Measurements from ENCODE around the gene LRWD1.
"Not testable (repeated sequence)": the region's sequence is repeated elsewhere in the genome, so short reads cannot be mapped to it uniquely, and the experiment has no call there.

The LRWD1 gene

GRCh38 chr7:102468478-102469350, 3.9 kb downstream of the LRWD1 start:
- no peak for DNase-seq (ENCODE audit: low read depth)

DNA sequence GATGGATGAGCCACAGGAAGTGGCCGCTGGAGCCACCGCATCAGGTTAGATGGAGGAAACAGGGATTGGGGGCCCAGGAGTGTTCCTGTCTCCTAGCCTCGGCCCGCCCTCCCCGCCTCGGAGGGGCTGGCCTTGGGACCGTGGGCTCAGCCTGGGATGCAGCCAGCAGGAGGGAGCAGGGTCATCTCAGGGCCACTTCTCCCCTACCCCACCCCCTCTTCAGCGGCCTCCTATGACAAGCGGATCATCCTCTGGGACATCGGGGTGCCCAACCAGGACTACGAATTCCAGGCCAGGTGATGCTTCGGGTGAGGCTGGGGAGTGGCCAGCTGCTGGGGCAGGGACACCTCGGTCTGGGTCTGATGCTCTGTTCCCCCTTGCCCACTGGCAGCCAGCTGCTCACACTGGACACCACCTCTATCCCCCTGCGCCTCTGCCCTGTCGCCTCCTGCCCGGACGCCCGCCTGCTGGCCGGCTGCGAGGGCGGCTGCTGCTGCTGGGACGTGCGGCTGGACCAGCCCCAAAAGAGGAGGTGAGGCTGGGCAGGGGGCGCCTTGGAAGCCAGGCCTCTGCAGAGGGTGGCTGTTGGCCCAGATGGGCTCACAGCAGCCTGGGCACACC, 4.7 kb downstream of the LRWD1 start:
- no peak for DNase-seq (ENCODE audit: low read depth)

DNA sequence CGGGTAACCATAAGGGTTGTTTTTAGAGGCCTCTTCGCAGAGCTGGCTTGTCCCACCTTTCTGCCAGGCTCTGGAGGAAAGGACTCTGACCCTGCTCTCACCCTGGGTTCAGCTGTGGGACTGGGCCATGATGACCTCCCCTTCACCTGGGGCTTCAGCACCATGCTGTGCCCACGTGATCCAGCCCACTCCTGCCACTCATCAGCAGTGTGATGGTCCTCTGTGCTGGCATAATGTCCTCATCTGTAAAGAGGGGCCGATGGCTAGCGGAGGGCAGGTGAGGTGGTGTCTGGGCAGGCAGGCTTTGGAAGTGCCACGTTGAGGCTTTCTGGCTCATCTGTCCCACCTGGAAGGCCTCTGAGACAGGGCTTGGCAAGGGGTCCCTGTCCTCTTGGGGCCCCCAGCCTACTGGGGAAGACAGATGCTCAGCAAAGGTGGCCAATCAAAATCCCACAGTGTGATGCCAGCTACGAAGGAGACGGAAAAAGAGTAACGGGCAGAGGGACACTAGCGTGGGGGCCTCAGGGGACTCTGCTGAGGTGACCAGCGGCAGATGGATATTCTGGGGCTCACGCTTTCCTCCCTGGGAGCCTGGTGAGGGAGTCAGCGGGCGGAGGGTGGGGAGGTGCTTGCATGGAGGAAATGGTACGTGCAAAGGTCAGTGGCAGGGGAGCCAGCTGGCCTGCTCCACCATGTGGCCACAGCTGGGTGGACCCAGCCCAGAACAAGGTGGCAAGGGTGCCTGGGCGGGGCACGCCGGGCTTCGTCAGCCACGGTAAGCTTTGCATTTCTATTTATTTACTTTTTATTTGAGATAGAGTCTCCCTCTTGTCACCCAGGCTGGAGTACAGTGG, 5.4 kb downstream of the LRWD1 start:
- no peak for DNase-seq (ENCODE audit: low read depth)

DNA sequence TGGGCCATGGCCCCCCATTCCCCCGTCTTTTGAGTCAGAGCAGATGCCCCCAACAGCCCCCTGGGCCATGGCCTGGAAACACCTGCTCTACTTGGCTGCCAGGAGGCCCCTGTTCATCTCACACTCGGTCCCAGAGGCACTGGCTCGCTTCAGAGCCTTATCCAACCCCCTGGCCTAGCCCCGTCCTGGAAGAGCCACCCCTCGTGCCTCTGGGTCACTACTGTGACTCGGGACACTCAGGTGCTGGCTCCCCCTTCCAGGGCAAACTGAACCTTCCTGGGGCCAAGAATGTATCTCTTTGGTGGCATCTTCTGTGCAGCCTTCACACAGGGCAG, 7.0 kb downstream of the LRWD1 start:
- no peak for DNase-seq (ENCODE audit: low read depth)

DNA sequence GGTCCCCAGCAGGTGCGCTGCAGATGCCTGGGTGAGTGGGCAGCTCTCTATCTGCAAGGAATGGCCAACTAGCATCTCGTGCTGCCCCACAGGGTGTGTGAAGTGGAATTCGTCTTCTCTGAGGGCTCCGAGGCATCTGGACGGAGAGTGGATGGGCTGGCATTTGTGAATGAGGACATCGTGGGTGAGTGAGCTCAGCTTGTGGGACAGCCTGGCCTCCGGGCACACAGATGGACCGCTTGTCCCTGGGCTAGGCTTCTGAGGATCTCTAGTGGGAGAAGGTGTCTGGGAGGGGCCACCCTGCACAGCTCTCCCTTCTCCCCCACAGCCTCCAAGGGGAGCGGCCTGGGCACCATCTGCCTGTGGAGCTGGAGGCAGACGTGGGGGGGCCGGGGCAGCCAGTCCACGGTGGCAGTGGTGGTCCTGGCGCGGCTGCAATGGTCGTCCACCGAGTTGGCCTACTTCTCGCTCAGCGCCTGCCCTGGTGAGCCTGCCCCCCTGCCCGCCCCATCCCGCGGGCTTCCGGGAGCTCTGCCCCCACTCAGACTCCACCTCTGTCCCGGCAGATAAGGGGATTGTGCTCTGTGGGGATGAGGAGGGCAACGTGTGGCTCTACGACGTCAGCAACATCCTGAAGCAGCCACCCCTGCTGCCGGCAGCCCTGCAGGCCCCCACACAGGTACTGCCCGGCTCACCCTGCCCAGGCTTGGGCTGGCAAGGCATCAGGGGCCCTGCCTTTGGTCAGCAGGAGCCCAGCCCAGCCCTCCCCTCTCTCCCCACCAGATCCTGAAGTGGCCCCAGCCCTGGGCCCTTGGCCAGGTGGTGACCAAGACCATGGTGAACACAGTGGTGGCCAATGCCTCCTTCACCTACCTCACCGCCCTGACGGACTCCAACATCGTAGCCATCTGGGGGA, 7.6 kb downstream of the LRWD1 start:
- DNase-seq (ENCODE audit: low read depth): no peak

DNA sequence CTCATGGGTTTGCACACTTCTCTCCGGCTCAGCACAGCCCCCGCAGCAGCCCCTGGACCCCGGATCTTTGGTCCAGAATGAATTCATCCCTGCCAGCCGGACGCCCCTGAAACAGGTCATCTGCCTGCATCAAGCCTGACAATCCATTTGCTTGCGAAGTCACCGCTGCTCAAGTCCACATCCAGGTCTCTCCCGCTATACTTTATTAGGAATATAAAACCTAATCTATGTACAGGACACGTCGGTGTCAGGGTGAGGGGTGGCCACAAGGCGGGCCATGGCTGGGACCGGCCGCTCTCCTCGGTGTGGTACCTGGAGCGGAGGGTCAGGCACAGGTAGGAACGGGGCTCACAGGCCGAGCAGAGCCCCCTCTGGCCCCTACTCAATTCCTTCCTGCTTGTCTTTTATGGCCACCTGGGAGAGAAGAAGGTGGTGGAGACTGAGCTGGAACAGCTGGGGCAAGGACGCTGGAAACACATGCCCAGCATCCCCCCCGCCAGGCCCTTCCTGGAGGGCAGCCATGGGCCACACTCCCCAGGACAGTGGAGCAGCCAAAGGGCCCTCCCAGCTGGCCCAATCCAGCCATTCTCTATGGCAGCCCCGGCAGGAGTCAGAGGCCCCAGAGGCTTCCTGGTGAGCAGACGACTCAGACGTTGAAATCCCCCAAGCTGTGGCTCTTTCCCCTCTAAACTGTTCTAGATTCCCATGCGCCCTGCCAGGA, 8.6 kb downstream of the LRWD1 start:
- no peak for DNase-seq (ENCODE audit: low read depth)

DNA sequence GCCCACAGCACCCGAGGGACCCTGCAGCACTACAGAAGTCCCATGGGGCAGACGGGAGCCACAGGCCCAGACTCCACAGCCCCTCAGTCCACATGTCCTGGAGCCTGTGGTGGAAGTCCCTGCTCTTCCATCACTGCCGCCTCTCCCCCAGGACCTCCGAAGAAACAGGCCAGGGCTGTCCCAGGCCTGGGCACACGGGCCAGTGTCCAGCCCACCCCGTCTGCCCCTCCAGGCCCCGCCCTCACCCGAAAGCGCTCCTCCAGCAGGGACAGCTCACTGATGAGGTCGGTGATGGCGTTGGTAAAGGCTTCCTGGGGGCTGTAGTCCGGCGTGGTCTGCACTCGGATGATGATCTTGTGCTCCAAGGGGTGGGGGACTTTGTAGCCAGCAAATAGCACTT, 9.3 kb downstream of the LRWD1 start:
- not testable (repeated sequence) for DNase-seq (ENCODE audit: low read depth)

DNA sequence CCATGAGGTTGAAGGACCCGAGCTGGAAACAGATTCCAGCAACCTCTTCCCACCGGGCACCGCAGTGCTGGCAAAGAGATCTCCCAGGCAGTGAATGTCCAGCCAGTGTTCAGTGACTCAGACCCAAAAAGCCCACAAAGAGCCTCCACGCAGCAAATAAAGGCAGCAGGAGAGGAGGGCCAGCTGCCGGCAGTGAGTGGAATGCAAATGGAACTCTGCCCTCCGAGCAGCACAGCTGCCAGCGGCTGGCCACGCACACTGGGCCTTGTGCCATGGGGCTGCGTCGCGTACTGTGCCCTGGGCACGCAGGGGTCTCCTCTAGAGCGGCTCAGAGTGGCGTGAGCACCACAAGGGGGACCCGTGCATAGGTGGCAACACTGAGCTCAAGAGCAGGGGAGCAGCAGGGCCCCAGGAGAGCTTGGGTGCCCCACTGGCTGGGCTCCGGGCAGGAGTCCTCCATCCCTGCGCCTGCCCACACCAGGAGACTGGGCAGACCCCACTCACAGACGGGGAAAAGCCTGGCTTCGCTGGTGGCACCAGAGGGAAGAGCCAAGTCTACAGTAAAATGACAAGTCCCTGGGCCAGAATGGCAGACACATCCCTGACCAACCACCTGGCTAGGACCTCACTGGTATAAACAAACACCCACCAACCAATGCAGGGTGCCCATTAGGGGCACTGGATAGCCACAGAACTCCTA, 10.1 kb downstream of the LRWD1 start:
- not testable (repeated sequence) for DNase-seq (ENCODE audit: low read depth)

DNA sequence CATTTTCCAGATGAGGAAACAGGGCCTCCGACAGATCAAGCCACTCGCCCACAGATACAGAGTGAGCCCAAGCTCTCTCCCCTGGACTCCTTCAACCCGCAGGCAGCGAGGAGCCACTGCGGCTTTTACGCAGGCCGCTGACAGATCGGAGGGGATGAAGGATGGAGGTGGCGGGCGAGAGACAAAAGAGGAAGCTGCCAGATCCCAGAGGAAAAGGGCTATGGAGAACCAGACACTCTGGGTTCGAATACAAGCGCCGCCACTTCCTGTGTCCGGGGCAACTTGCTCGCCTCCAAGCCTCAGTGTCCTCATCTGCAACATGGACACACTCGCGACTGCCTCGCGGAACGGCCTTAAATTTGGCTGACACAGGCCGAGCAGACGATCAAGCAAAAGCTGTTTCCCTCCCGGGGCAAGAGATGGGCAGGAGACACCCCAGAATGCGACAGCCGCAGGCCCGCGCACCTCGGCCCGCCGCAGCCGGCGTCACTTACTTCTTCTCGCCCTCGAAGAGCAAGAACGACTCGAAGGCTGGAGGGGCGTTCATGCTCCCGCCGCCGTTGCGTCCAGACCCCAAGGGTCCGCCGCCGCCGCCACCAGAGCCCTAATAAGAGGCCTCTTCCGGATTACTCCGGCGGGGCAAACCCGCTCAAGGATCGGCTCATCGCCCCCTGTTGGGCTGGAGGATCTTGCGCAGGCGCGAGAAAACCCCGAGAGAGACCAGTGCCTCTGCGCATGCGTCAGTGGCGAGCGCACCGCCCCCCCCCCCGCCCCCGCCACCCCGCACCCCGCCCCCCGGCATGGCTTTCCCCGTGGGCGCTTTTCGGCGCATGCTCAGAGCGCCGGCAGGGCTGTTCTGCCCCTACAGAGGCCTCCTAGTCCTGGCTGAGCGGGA, 13.8 kb downstream of the LRWD1 start, which contains the start of gene POLR2J:
Gene POLR2J (minus strand): TSS at position 609 of the 895 bp plus-strand sequence. CDS start 62 bp downstream, at position 547.
- DNase-seq (ENCODE audit: low read depth): peak; percentile 75

DNA sequence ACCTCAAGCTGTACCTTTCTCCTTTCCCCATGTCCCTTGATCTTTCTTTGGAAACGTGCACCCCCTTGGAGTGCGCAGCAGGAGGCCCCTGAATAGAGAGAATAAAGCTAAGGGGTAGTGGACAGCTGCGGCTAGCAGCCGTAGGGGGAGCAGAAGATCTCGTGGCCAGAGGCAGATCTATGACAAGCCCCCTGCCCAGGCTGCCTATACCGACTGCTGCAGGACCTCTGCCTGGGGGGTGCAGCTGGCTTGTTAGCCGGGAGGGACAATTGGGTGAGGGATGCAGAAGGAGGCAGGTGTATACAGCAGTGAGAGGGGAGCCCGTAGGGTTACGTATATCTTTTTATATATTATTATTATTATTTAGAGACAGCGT, 14.4 kb downstream of the LRWD1 start:
- not testable (repeated sequence) for DNase-seq (ENCODE audit: low read depth)

DNA sequence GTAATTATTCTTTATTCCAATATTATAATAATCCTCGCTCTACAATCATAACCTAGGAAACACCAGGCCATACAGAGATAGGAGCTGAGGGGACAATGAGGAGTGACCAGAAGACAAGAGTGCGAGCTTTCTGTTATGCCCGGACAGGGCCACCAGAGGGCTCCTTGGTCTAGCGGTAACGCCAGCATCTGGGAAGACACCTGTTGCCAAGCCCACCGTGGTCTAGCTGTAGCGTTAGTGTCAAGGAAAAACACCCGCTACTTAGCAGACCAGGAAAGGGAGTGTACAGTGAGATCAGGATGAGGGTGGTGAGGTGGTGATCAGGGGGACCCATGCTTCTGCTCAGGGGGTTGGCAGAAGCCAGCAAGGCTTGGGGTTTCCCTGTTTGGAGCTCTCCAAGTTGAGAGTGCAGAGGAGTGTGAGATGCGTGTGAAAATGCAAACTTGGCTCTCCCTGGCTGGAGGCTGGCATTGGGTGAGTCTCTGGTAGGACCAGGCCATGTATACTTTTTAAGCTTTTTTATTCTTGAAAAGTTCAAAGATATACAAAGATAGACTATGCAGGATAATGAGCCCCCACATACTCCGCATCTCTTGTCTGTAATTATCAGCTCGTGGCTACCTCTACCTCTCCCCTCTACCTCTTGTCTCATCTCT, 15.3 kb downstream of the LRWD1 start:
- not testable (repeated sequence) for DNase-seq (ENCODE audit: low read depth)

- not testable (repeated sequence) for DNase-seq (ENCODE audit: low read depth)
Measured at GRCh38 chr7:102481962-102482361, 17.2 kb downstream of the LRWD1 start.

DNA sequence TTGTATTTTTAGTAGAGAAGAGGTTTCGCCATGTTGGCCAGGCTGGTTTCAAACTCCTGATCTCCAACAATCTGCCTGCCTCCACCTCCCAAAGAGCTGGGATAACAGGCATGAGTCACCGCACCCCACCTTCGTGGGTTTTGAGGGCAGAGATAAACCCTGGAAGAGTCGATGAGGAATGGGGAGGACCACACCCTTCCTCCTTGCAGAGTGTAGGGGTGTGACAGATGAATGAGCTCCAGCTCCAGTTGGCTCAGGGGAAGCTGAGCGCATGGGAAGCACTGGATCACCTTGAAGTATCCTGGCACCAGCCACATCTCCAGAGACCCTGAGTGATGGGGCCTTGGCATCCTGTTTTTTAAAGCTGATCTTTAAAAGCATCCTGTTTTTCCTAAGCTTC, 19.5 kb downstream of the LRWD1 start:
- not testable (repeated sequence) for DNase-seq (ENCODE audit: low read depth)

DNA sequence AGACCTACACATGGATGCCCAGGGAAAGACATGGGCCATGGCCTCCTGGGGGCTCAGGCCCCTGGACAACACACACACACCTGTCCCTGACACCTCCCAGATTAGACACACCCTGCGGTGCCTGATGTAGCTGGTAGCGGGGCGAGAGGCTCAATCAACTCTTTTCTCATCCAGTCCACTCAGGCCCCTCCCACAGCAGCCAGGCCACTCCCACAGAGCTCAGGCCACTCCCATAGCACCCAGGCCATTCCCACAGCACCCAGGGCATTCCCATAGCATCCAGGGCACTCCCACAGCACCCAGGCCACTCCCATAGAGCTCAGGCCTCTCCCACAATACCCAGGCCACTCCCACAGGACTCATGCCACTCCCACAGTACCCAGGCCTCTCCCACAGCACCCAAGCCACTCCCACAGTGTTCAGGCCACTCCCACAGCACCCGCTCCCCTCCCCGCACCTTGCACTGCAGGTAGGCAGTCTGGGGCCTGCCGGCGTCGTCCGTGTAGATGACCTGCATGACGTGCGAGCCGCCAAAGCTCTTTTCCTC, 25.8 kb downstream of the LRWD1 start:
- DNase-seq (ENCODE audit: low read depth): not testable (repeated sequence)

GRCh38 chr7:102493220-102493935, 28.6 kb downstream of the LRWD1 start:
- not testable (repeated sequence) for DNase-seq (ENCODE audit: low read depth)

DNA sequence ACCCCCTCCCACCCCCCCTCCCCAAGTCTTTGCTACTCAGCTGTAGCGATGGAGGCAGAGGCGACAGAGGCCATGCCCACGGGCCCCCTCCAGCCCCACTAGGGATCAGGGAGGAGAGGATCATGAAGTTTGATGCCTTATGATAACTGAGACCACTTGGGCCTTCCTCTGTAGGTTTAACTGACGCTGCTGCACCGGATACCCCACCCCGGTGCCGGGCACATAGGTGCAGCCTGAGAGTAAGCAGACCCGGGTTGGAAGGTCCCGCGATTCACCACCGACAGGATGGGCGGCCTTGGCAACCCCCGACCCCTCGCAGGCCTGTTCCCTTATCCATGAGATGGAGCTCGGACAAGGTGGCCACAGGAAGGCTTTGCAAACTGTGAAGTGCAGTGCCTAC, 29.2 kb downstream of the LRWD1 start:
- DNase-seq (ENCODE audit: low read depth): not testable (repeated sequence)

DNA sequence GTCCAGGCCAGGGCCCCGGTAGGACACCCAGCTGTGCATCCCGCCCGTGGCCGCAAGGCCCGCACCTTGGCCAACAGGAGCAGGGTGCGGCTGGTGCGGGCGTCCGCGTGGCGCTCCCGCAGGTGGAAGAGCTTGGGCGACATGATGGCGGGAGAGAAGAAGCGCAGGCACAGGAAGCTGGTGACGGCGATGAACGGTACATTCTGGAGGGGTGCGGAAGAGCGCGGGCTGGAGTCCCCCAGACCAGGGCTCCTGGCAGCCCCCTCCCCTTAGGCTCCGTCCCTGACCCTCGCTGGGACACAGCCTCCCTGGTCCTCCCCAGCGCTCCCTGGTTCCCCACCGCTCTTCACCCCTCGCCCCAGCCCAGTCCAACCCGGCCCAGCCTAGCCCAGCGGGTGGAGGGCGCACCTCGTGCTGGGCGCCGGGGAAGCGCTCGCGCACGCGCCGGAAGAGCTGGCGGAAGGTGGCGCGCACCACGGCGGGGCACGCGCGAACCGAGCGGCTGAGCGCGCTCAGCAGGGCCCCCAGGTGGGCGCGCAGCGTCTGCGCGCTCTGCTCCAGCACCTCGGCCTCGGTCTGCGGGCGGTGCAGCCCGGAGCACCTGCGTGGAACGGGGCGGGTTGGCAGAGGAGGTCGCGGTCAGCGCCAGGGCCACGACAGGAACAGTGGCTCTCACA, 29.8 kb downstream of the LRWD1 start:
- DNase-seq (ENCODE audit: low read depth): not testable (repeated sequence)

Measured in stimulated activated CD8-positive, alpha-beta memory T cell treated with anti-CD3 and anti-CD28 coated beads, Interleukin-15, amount 100 ng/mL, for 1 hour (primary cell).